Subcutaneous adipose tissue (tissue), 4 donors: ENCODE measurements around the gene NDUFB10. TPM values are rescaled to one million over a fixed set of nuclear protein-coding genes. Genes with fewer than 3 reads are reported as not detected.

Experiments used
- CTCF ChIP-seq: fragments of 450-650 bp; IDR thresholded peaks from one replicate; pipeline ENCODE4 v1.5.1; 2016; ENCODE audit warnings: low read depth, mild to moderate bottlenecking, control low read depth, antibody characterized with exemption, moderate library complexity
- total RNA-seq, 4 donors: library from RNA; depleted of rRNA; stranded (reverse); fragments of >200 nt; gene quantifications; one replicate each; pipeline ENCODE4 v1.1.0, GENCODE V29; 2016

NDUFB10 gene
- total RNA-seq, 4 donors from 2014 or later = 120 to 198 (median 186) TPM

GRCh38 chr16:1984347-1985225 lies 25.2 kb downstream of the NDUFB10 start:
- TF ChIP-seq CTCF = no peak

GRCh38 chr16:1985466-1986150 lies 26.3 kb downstream of the NDUFB10 start:
- no peak for TF ChIP-seq CTCF

- no peak for TF ChIP-seq CTCF
Measured at GRCh38 chr16:1987198-1987597, 27.9 kb downstream of the NDUFB10 start.

GRCh38 chr16:1989209-1990100 lies 30.1 kb downstream of the NDUFB10 start, which contains the start of gene SYNGR3:
Gene SYNGR3, plus strand, starts transcription at chr16:1989970. Its CDS starts 133 bp downstream, at chr16:1990103.
- no peak for TF ChIP-seq CTCF

- TF ChIP-seq CTCF = no peak
Measured at GRCh38 chr16:1990101-1990350, 30.7 kb downstream of the NDUFB10 start.

GRCh38 chr16:1990351-1991134 lies 31.2 kb downstream of the NDUFB10 start:
- TF ChIP-seq CTCF = no peak
